Suppressor macrophage treated with lipopolysaccharide for 4 hours (primary cell): ENCODE data around the gene PRAF2.

ENCODE experiments used
- DNase-seq: peaks from one replicate; pipeline ENCODE4 v3.0.0-alpha.2; 2020

Gene PRAF2

GRCh38 chrX:49073601-49074575 lies at the start of gene PRAF2:
Gene PRAF2, minus strand, starts transcription at chrX:49074002. Its CDS starts 15 bp downstream, at chrX:49073987.
- peak; percentile 76 for DNase-seq

GRCh38 chrX:49122499-49122898 lies 48.7 kb upstream of the PRAF2 start:
- no peak for DNase-seq

GRCh38 chrX:49120091-49120490 lies 46.3 kb upstream of the PRAF2 start:
- DNase-seq: no peak

GRCh38 chrX:49117581-49117980 lies 43.8 kb upstream of the PRAF2 start:
- DNase-seq: no peak

GRCh38 chrX:49116716-49117115 lies 42.9 kb upstream of the PRAF2 start:
- DNase-seq: no peak

GRCh38 chrX:49116076-49116475 lies 42.3 kb upstream of the PRAF2 start:
- DNase-seq: no peak

GRCh38 chrX:49111791-49112190 lies 38.0 kb upstream of the PRAF2 start:
- no peak for DNase-seq

GRCh38 chrX:49110417-49110816 lies 36.6 kb upstream of the PRAF2 start:
- no peak for DNase-seq

GRCh38 chrX:49108641-49109040 lies 34.8 kb upstream of the PRAF2 start:
- DNase-seq: no peak

GRCh38 chrX:49106930-49107329 lies 33.1 kb upstream of the PRAF2 start:
- peak; percentile 20 for DNase-seq

GRCh38 chrX:49106296-49106695 lies 32.5 kb upstream of the PRAF2 start:
- DNase-seq: no peak

- no peak for DNase-seq
Observed at GRCh38 chrX:49103637-49104036, 29.8 kb upstream of the PRAF2 start.

- DNase-seq: no peak
Observed at GRCh38 chrX:49102190-49102589, 28.4 kb upstream of the PRAF2 start.

- no peak for DNase-seq
Observed at GRCh38 chrX:49101629-49101984, 27.8 kb upstream of the PRAF2 start.

- peak; percentile 92 for DNase-seq
Observed at GRCh38 chrX:49100704-49101628, 27.2 kb upstream of the PRAF2 start.

GRCh38 chrX:49096419-49096818 lies 22.6 kb upstream of the PRAF2 start:
- DNase-seq: no peak

GRCh38 chrX:49089553-49089952 lies 15.8 kb upstream of the PRAF2 start:
- DNase-seq: no peak

- DNase-seq: no peak
Observed at GRCh38 chrX:49082271-49082871, 8.6 kb upstream of the PRAF2 start.

GRCh38 chrX:49079489-49080428 lies 6.0 kb upstream of the PRAF2 start, which contains the start of gene WDR45:
Gene WDR45, minus strand, starts transcription at chrX:49079887. Its CDS starts 1,792 bp downstream, at chrX:49078095.
- DNase-seq: peak; percentile 75

GRCh38 chrX:49077941-49078340 lies 4.1 kb upstream of the PRAF2 start:
- no peak for DNase-seq

GRCh38 chrX:49075347-49075746 lies 1.5 kb upstream of the PRAF2 start:
- DNase-seq: no peak

GRCh38 chrX:49072712-49073095 lies 1.1 kb downstream of the PRAF2 start:
- DNase-seq: no peak
